ENCODE measurements around the gene CTTNBP2.
"Not testable (repeated sequence)": the region's sequence is repeated elsewhere in the genome, so short reads cannot be mapped to it uniquely, and the experiment has no call there.

Gene CTTNBP2

GRCh38 chr7:117750612-117751563, 122.4 kb downstream of the CTTNBP2 start:
- DNase-seq, result no peak

GRCh38 chr7:117741962-117742361, 131.3 kb downstream of the CTTNBP2 start:
- no peak for DNase-seq

GRCh38 chr7:117739085-117739484, 134.2 kb downstream of the CTTNBP2 start:
- no peak for DNase-seq

GRCh38 chr7:117737926-117738325, 135.3 kb downstream of the CTTNBP2 start:
- no peak for DNase-seq

- DNase-seq, result no peak
These were observed 141.8 kb downstream of the CTTNBP2 start for GRCh38 chr7:117731455-117731854.

GRCh38 chr7:117730390-117730789, 142.9 kb downstream of the CTTNBP2 start:
- DNase-seq, result no peak

GRCh38 chr7:117728890-117729624, 144.2 kb downstream of the CTTNBP2 start:
- DNase-seq, result no peak

- DNase-seq, result no peak
These were observed 148.3 kb downstream of the CTTNBP2 start for GRCh38 chr7:117724898-117725297.

GRCh38 chr7:117719377-117719776, 153.9 kb downstream of the CTTNBP2 start:
- no peak for DNase-seq

- DNase-seq, result no peak
These were observed 155.0 kb downstream of the CTTNBP2 start for GRCh38 chr7:117718116-117718835.

- no peak for DNase-seq
These were observed 155.9 kb downstream of the CTTNBP2 start for GRCh38 chr7:117717357-117717756.

- peak; percentile 21 for DNase-seq
These were observed 156.4 kb downstream of the CTTNBP2 start for GRCh38 chr7:117716707-117717299.

- no peak for DNase-seq
These were observed 157.3 kb downstream of the CTTNBP2 start for GRCh38 chr7:117715784-117716445.

- no peak for DNase-seq
These were observed 161.7 kb downstream of the CTTNBP2 start for GRCh38 chr7:117711556-117711955.

- DNase-seq, result not testable (repeated sequence)
These were observed 165.1 kb downstream of the CTTNBP2 start for GRCh38 chr7:117708173-117708572.

GRCh38 chr7:117707080-117707479, 166.2 kb downstream of the CTTNBP2 start:
- DNase-seq, result no peak

- DNase-seq, result no peak
These were observed 167.0 kb downstream of the CTTNBP2 start for GRCh38 chr7:117706210-117706609.

GRCh38 chr7:117705630-117706029, 167.6 kb downstream of the CTTNBP2 start:
- DNase-seq, result no peak

- DNase-seq, result no peak
These were observed 169.2 kb downstream of the CTTNBP2 start for GRCh38 chr7:117704063-117704462.

- no peak for DNase-seq
These were observed 175.2 kb downstream of the CTTNBP2 start for GRCh38 chr7:117698018-117698417.

GRCh38 chr7:117692338-117692737, 180.9 kb downstream of the CTTNBP2 start:
- no peak for DNase-seq

- DNase-seq, result no peak
These were observed 183.1 kb downstream of the CTTNBP2 start for GRCh38 chr7:117690147-117690546.

Data from right kidney (tissue), 1 donor.